IPS-15b (cell line): ENCODE data around the gene TBC1D24.
A peak's percentile ranks its signal among the peaks of the same experiment; 100 is the strongest.

ENCODE experiments used
- H3K27me3 ChIP-seq: one replicate; pipeline ENCODE4 v1.6.1; 2013; ENCODE audit warnings: low read length; ENCODE audit not compliant: control insufficient read depth, insufficient read depth
- H3K36me3 ChIP-seq: one replicate; pipeline ENCODE4 v1.6.1; 2013; ENCODE audit warnings: low read length; ENCODE audit not compliant: control insufficient read depth, insufficient read depth
- H3K4me1 ChIP-seq: one replicate; pipeline ENCODE4 v1.6.1; 2013; ENCODE audit warnings: mild to moderate bottlenecking, low read length; ENCODE audit not compliant: control insufficient read depth, insufficient read depth
- H3K4me3 ChIP-seq: one replicate; pipeline ENCODE4 v1.5.1; 2013; ENCODE audit warnings: low read depth, low read length
- H3K9ac ChIP-seq: one replicate; pipeline ENCODE4 v1.6.1; 2013; ENCODE audit warnings: low read depth, mild to moderate bottlenecking, low read length
- H3K9me3 ChIP-seq: one replicate; pipeline ENCODE4 v1.6.1; 2013; ENCODE audit warnings: mild to moderate bottlenecking, low read length; ENCODE audit not compliant: control insufficient read depth, insufficient read depth

TBC1D24 gene

DNA sequence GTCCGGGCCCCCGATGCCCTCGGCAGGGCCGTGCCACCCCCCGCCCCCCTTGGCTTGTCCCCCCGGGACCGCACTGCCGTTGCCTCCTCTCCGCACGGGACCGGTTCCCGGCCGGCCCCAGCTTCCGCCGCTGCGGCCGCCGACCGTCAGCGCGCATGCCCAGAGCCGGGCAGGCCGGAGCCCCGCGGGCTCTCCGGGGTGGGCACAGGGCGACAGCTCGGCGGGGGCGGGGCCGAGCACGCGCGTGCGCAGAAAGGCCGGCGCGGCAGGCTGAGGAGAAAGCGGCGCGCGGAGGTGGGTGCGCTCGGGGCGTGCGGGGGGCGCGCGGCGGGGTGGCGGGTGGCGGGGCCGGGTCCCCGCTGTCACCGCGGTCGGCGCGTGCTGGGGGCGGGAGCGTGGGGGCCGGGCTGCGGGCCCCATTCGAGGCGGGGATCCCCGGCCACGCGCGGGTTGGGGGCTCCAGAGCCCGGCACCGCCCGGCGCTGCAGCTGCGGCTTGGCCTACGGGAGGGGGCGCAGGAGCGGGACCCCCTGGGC is at the start of gene TBC1D24:
Gene TBC1D24, plus strand, starts transcription at position 251 of the 536 bp plus-strand sequence. CDS start 21,022 bp downstream, outside the sequence.
- peaks cover 11% of the 10 kb centered on the region for H3K27me3 ChIP-seq
- H3K4me1 ChIP-seq: peaks cover 4% of the 10 kb centered on the region

DNA sequence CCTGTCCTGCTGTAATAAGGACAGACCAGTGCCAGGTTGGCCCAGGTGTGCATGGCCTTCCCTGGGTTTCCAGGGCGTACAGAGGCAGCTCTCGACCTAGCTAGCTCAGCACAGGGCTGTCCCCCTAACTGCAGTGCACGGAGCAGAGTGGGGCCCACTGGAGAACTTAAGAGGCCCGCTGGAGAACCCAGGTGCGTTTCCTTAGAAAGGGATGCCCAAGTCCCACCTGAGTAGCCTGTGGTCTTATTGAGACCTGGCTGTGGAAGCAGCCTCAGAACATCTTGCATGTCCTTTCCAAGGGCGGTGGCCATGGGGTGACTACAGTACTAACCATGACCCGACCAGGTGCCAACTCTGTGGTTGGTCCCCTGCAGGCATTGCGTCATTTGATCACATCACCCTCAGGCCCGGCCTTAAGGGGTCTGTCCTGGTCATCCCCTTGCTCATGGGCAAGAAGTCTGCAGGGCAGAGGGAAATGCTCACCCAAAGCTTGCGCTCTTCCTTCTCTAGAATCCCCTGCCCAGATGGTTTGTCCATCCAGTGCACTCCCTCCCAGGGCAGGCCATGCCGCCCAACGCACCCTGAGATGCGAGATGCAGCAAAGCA is 49.0 kb upstream of the TBC1D24 start:
- H3K36me3 ChIP-seq: peaks cover 2% of the 10 kb centered on the region
- H3K9me3 ChIP-seq: no peaks in the 10 kb centered on the region
- no peak overlapping the region for H3K4me3 ChIP-seq
- no peaks in the 10 kb centered on the region for H3K27me3 ChIP-seq
- H3K9ac ChIP-seq: no peak overlapping the region
- peaks cover 9% of the 10 kb centered on the region for H3K4me1 ChIP-seq

More for the DNA sequence above, at the start of gene TBC1D24:
- Histone ChIP-seq H3K9me3 (no peaks in the 10 kb centered on the region), H3K36me3 (no peaks in the 10 kb centered on the region), H3K9ac (peak within 1 kb of the TSS; percentile 60), H3K4me3 (peak within 1 kb of the TSS; percentile 70)

DNA sequence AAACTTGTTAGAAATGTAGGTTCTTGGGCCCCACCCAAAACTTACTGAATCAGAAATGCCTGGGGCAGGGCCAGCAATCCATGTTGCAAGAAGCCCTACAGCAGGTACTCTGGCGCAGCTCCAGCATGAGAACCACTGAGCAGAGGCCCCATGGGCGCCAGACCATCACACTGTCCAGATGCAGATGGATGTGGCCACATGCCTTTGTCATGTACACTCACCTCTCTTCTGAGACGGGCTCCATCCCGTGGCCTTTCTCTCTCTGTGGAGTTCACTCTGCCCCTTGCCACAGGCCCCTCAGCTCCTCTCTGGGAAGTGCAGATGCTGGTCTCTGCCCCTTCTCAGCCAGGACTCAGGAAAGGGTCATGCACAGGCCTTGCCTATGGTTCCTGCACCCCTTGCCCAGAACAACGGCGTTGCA is 48.0 kb upstream of the TBC1D24 start:
- Histone ChIP-seq H3K9me3 (no peaks in the 10 kb centered on the region), H3K36me3 (peaks cover 2% of the 10 kb centered on the region), H3K9ac (no peak overlapping the region), H3K4me3 (no peak overlapping the region), H3K4me1 (peaks cover 9% of the 10 kb centered on the region), H3K27me3 (no peaks in the 10 kb centered on the region)

DNA sequence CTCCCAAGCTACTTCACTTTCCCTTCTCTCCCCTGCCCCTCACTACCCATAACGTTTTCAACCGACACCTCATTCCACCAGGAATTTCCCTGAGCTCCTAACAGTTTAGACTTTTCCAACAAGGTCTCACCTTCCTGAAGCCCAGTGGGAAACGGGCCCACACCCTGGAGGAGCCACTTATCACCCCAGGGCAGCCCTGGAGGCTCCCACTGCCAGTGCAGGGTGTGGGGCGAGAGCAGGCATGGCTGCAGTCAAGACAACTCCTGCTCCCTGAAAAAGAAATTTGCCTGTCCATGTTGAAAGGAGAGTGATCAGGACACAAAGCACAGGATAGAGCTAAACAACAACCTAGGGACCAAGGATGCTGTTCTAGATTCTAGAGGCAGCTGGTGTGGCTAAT is 47.4 kb upstream of the TBC1D24 start:
- H3K9ac ChIP-seq: peak overlapping the region; percentile 87

DNA sequence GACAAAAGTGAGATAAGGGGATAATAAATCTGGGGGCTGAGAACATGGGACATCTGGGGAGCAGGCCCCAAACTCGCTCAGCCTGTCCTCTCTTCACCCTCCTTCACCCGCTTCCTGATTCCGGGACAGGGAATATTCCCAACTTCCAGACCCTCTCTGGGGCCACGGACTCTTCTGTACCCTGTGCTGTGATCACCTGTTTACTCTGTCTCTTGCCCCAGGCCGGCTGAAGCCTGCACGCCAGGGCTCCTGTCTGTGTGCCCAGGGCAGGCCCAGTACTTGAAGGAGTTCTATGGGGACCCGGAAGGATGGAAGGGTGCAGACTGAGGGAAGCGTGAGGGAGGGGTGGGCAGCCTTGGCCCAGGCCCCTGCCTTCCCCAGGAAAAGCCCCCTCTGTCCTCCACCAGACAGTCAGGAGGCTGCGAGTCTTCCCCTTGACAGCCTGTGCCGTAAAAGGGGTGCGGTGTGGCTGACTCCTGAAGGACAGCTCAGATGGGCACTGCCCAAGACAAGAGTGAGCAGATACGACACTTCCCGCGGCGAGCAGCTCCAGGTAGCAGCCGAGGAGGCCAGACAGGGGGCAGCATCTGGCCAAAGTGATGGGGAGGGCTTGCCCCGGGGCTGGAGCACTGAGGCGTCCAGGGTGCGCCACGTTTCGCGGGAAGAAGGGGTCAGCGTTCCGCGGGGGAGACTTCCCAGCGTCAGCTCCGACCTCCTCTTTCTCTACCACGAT is 46.7 kb upstream of the TBC1D24 start:
- H3K4me3 ChIP-seq: peak overlapping the region; percentile 84
- H3K9ac ChIP-seq: peak overlapping the region; percentile 87
- peaks cover 4% of the 10 kb centered on the region for H3K4me1 ChIP-seq
- no peaks in the 10 kb centered on the region for H3K9me3 ChIP-seq
- no peaks in the 10 kb centered on the region for H3K27me3 ChIP-seq
- peaks cover 14% of the 10 kb centered on the region for H3K36me3 ChIP-seq

More for the DNA sequence above, 47.4 kb upstream of the TBC1D24 start:
- no peak overlapping the region for H3K4me3 ChIP-seq
- H3K36me3 ChIP-seq: peaks cover 7% of the 10 kb centered on the region
- H3K9me3 ChIP-seq: no peaks in the 10 kb centered on the region
- H3K27me3 ChIP-seq: no peaks in the 10 kb centered on the region
- H3K4me1 ChIP-seq: peaks cover 4% of the 10 kb centered on the region

DNA sequence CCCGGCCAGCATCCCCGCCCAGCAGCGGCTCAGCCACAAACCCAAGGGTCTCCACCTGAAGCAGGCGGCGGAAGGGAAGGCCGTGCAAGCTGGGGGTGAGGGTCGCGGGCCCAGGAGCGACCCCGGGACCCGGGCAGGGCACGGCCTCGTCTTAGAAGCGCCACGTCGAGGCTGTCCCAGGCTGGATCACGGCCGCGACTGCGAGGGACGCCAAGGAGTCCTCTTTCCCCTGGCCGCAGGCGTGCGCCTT is 46.2 kb upstream of the TBC1D24 start:
- peak overlapping the region; percentile 84 for H3K4me3 ChIP-seq
- H3K9me3 ChIP-seq: no peaks in the 10 kb centered on the region
- H3K9ac ChIP-seq: peak overlapping the region; percentile 87
- H3K27me3 ChIP-seq: no peaks in the 10 kb centered on the region
- H3K36me3 ChIP-seq: peaks cover 19% of the 10 kb centered on the region
- peaks cover 4% of the 10 kb centered on the region for H3K4me1 ChIP-seq

DNA sequence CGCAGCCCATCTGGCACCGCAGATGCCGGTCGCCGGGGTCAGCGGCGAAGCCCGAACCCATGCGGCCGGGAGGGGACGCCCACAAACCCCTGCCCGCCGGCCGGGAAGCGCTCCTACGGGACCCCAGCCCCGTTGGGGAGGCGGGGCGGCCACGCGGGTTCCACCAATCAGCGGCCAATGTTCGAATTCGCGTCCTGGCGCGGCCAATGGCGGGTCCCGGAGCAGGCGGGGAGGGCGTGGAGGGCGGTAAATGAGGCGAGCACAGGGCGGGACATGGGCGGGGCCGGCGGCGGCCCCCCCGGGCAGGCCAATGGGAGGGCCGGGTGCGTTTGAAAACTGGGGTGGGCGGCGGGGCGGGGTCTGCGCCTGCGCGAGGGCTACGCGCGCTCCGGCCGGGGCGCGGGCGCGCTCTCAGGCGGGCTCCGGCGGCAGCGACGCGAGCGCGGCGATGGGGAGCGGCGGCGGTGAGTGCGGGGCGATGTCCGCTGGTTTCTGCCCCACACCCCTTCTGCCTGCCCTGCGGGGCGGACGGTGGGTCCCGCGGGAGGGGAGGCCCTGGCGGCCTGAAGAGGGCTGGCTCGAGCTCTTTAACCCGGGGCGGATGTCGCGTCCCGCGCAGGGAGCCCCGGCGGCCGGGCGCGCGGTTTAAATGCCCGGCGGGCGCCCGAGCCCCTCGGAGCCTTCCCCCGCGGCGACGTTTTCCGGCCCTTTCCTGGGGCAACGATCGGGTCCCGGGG is 45.7 kb upstream of the TBC1D24 start, which contains the start of gene CCNF:
Gene CCNF, plus strand, starts transcription at position 414 of the 737 bp plus-strand sequence. Its CDS starts 35 bp downstream, at position 449.
- Histone ChIP-seq H3K4me3 (peak within 1 kb of the TSS; percentile 84), H3K9ac (peak within 1 kb of the TSS; percentile 88), H3K4me1 (peaks cover 4% of the 10 kb centered on the region), H3K27me3 (no peaks in the 10 kb centered on the region), H3K36me3 (peaks cover 24% of the 10 kb centered on the region), H3K9me3 (no peaks in the 10 kb centered on the region)

DNA sequence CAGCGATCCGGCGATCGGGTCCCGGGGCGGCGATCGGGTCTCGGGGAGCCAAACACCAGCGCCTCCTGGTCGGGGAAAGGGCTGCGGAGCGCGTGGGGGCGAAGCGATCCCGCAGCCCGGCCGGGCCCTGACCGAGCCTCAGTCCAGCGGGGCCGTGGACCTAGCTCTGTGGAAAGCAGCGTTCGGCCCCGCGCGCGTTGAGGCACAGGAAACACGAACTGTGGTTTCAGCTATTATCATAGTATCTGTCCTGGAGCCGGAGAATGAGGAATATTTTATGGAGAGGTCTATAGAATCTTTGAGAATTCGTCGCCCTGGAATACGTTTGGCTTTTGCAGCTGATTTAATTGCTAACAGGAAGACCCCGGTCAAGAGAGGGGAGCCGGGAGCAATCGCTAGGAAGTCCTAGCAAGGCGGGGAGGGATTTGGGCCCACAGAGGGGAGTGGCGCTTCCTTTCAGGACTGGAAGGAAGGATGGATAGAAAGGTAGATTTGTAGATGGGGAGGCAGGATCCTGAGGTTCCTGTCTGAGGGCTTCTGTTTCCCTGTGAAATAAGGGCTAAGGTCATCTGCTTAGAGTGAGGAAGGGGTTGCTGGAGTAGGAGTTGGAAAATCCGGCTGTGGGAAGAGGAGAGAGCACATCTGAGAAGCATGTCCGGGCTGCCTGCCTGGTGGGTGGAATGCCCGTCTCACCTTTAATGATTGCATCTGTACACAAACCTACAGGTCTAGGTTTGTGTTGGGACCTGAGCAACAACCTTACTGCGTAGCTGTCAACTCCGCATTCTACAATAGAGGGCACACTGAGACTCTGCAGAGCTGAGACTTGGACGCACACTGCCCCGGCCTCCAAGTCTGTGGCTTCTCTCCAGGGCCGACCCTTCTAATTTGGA is 44.9 kb upstream of the TBC1D24 start:
- Histone ChIP-seq H3K4me1 (peaks cover 4% of the 10 kb centered on the region), H3K27me3 (no peaks in the 10 kb centered on the region), H3K9me3 (no peaks in the 10 kb centered on the region), H3K9ac (peak overlapping the region; percentile 88), H3K4me3 (peak overlapping the region; percentile 84), H3K36me3 (peaks cover 24% of the 10 kb centered on the region)

DNA sequence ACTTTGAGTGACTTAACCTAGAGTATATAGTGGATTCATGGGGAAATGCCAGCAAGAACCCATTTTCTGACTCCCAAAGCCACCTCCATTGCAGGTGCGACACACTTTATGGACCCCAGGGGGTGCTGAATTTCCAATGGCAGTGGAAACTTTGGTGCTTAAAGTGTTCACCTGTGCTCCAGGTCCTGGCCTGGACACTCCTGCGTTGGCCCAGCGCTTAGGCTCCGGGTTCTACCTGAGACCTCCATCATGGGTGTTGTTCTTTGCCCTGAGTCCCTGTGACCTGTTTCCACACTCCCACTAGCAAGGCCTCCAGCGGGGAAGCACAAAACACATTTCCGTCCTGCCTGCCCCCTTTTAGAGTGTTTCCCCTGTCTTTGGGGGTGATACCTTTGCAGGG is 42.6 kb upstream of the TBC1D24 start:
- no peaks in the 10 kb centered on the region for H3K9me3 ChIP-seq
- H3K36me3 ChIP-seq: peaks cover 40% of the 10 kb centered on the region
- H3K9ac ChIP-seq: no peak overlapping the region
- no peak overlapping the region for H3K4me3 ChIP-seq
- H3K27me3 ChIP-seq: no peaks in the 10 kb centered on the region
- peaks cover 4% of the 10 kb centered on the region for H3K4me1 ChIP-seq

DNA sequence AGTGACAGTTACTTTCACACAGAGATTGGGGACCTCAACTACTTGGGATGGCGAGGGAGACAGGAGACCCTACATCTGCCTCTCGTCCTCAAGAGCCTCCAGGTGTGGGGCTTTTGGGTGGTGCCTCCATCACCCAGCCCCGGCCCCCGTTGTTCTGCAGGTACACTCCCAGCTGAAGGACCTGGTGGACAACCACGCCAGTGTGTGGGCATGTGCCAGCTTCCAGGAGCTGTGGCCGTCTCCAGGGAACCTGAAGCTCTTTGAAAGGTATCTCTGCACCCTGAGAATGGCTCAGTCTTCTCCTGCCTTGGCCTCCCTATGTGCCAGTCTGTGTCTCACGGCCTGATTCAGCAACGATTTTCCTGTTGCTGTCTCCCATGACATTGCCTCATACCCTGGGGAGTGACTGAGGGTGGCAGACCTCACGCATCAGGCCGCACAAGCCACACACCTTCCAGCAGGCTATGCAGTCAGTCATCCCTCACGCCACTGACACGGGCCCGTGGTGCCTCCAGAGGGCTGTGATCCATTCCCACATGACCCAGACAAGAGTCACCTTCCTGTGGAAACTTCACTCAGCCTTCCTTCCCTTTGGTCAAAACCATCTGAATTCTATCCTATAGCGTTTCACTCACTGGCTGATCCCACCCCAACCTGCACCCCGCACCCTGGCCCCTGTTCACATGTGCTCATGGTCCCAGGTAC is 42.0 kb upstream of the TBC1D24 start:
- peaks cover 4% of the 10 kb centered on the region for H3K4me1 ChIP-seq
- H3K9ac ChIP-seq: no peak overlapping the region
- no peak overlapping the region for H3K4me3 ChIP-seq
- H3K36me3 ChIP-seq: peaks cover 44% of the 10 kb centered on the region
- no peaks in the 10 kb centered on the region for H3K27me3 ChIP-seq
- no peaks in the 10 kb centered on the region for H3K9me3 ChIP-seq
